ENCODE data around the gene GBP7.
A peak's percentile ranks its signal among the peaks of the same experiment; 100 is the strongest.

The GBP7 gene

GRCh38 chr1:89088572-89088971, 87.2 kb downstream of the GBP7 start:
- peaks cover 3% of the 10 kb centered on the region for H3K27me3 ChIP-seq (ENCODE audit: insufficient read depth, poor library complexity, severe bottlenecking)
- no peaks in the 10 kb centered on the region for H3K4me1 ChIP-seq (ENCODE audit: insufficient read depth, poor library complexity, severe bottlenecking)
- DNase-seq (ENCODE audit: low spot score) (no peak), ATAC-seq (ENCODE audit: low read depth) (no peak)
- H3K4me3 ChIP-seq (ENCODE audit: severe bottlenecking) = no peak overlapping the region
- H3K27ac ChIP-seq (ENCODE audit: poor library complexity, severe bottlenecking) = no peak overlapping the region
- TF ChIP-seq, protein P1, sequence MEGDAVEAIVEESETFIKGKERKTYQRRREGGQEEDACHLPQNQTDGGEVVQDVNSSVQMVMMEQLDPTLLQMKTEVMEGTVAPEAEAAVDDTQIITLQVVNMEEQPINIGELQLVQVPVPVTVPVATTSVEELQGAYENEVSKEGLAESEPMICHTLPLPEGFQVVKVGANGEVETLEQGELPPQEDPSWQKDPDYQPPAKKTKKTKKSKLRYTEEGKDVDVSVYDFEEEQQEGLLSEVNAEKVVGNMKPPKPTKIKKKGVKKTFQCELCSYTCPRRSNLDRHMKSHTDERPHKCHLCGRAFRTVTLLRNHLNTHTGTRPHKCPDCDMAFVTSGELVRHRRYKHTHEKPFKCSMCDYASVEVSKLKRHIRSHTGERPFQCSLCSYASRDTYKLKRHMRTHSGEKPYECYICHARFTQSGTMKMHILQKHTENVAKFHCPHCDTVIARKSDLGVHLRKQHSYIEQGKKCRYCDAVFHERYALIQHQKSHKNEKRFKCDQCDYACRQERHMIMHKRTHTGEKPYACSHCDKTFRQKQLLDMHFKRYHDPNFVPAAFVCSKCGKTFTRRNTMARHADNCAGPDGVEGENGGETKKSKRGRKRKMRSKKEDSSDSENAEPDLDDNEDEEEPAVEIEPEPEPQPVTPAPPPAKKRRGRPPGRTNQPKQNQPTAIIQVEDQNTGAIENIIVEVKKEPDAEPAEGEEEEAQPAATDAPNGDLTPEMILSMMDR (IDR thresholded peaks at IDR 0.05; ENCODE audit: poor library complexity, severe bottlenecking) = no peak
- no peaks in the 10 kb centered on the region for H3K36me3 ChIP-seq (ENCODE audit: low read depth)
- H3K9me3 ChIP-seq (ENCODE audit: severe bottlenecking) = no peaks in the 10 kb centered on the region

- no peak for ATAC-seq (ENCODE audit: low read depth)
- no peak overlapping the region for H3K27ac ChIP-seq (ENCODE audit: poor library complexity, severe bottlenecking)
- TF ChIP-seq, protein P1 (IDR thresholded peaks at IDR 0.05; ENCODE audit: poor library complexity, severe bottlenecking) = no peak
Observed at GRCh38 chr1:89087241-89087640, 88.6 kb downstream of the GBP7 start.

GRCh38 chr1:89085781-89086180, 90.0 kb downstream of the GBP7 start:
- H3K27me3 ChIP-seq (ENCODE audit: insufficient read depth, poor library complexity, severe bottlenecking) = no peaks in the 10 kb centered on the region
- no peak for ATAC-seq (ENCODE audit: low read depth)
- no peak overlapping the region for H3K4me3 ChIP-seq (ENCODE audit: severe bottlenecking)
- no peak overlapping the region for H3K27ac ChIP-seq (ENCODE audit: poor library complexity, severe bottlenecking)
- TF ChIP-seq, protein P1 (IDR thresholded peaks at IDR 0.05; ENCODE audit: poor library complexity, severe bottlenecking) = peak; percentile 45
- H3K36me3 ChIP-seq (ENCODE audit: low read depth) = no peaks in the 10 kb centered on the region
- no peaks in the 10 kb centered on the region for H3K4me1 ChIP-seq (ENCODE audit: insufficient read depth, poor library complexity, severe bottlenecking)
- no peaks in the 10 kb centered on the region for H3K9me3 ChIP-seq (ENCODE audit: severe bottlenecking)
- DNase-seq (ENCODE audit: low spot score) = no peak

More at GRCh38 chr1:89087241-89087640, 88.6 kb downstream of the GBP7 start:
- no peaks in the 10 kb centered on the region for H3K36me3 ChIP-seq (ENCODE audit: low read depth)
- no peak for DNase-seq (ENCODE audit: low spot score)
- H3K9me3 ChIP-seq (ENCODE audit: severe bottlenecking) = no peaks in the 10 kb centered on the region
- no peaks in the 10 kb centered on the region for H3K4me1 ChIP-seq (ENCODE audit: insufficient read depth, poor library complexity, severe bottlenecking)
- H3K27me3 ChIP-seq (ENCODE audit: insufficient read depth, poor library complexity, severe bottlenecking) = no peaks in the 10 kb centered on the region
- no peak overlapping the region for H3K4me3 ChIP-seq (ENCODE audit: severe bottlenecking)

Measured in RWPE2 (cell line).